SK-N-SH treated with all-trans-retinoic acid at 6 μM for 48 hours (cell line): ENCODE measurements around the gene LRRC10B.

Experiments used
- ATAC-seq: fragments of 200-7000 bp; cut with Tn5 transposase; 3 replicates; pipeline ENCODE4 v1.9.1; 2020; ENCODE audit warnings: mild to moderate bottlenecking, moderate library complexity
- ARNTL ChIP-seq: fragments of 450-650 bp; formaldehyde crosslinking; IDR thresholded peaks from 2 replicates; pipeline ENCODE4 v1.5.0; 2020; ENCODE audit warnings: low read depth, mild to moderate bottlenecking, moderate library complexity, borderline replicate concordance
- BACH2 ChIP-seq: fragments of 250-450 bp; sonication (Bioruptor Pico); IDR thresholded peaks from 2 replicates; pipeline ENCODE4 v1.9.0; 2021; ENCODE audit warnings: mild to moderate bottlenecking, borderline replicate concordance
- CSRNP3 ChIP-seq: fragments of 250-450 bp; sonication (Bioruptor Pico); IDR thresholded peaks from 2 replicates; pipeline ENCODE4 v1.5.1; 2021; ENCODE audit warnings: mild to moderate bottlenecking, moderate library complexity
- GLIS3 ChIP-seq: fragments of 250-450 bp; sonication (Bioruptor Pico); IDR thresholded peaks from 2 replicates; pipeline ENCODE4 v1.5.0; 2020; ENCODE audit warnings: mild to moderate bottlenecking, moderate library complexity
- ISL1 ChIP-seq: fragments of 250-450 bp; sonication (Bioruptor Pico); IDR thresholded peaks from 2 replicates; pipeline ENCODE4 v2.1.2; 2022; ENCODE audit warnings: mild to moderate bottlenecking, moderate library complexity
- OSR1 ChIP-seq: fragments of 250-450 bp; sonication (Bioruptor Pico); IDR thresholded peaks from 2 replicates; pipeline ENCODE4 v1.8.0; 2022; ENCODE audit warnings: moderate library complexity, mild to moderate bottlenecking, inconsistent platforms
- PATZ1 ChIP-seq: fragments of 250-450 bp; sonication (Bioruptor Pico); IDR thresholded peaks from 2 replicates; pipeline ENCODE4 v1.8.0; 2020; ENCODE audit warnings: mild to moderate bottlenecking, moderate library complexity, borderline replicate concordance
- RARB ChIP-seq: fragments of 250-450 bp; sonication (Bioruptor Pico); IDR thresholded peaks from 2 replicates; pipeline ENCODE4 v1.8.0; 2021; ENCODE audit warnings: mild to moderate bottlenecking, moderate library complexity
- SNAI2 ChIP-seq: fragments of 250-450 bp; sonication (Bioruptor Pico); IDR thresholded peaks from 2 replicates; pipeline ENCODE4 v1.5.0; 2020; ENCODE audit warnings: mild to moderate bottlenecking, moderate library complexity
- TCF4 ChIP-seq: fragments of 250-450 bp; sonication (Bioruptor Pico); IDR thresholded peaks from 2 replicates; pipeline ENCODE4 v1.8.0; 2021; ENCODE audit warnings: mild to moderate bottlenecking, moderate library complexity, borderline replicate concordance
- TOX ChIP-seq: fragments of 250-450 bp; sonication (Bioruptor Pico); IDR thresholded peaks from 2 replicates; pipeline ENCODE4 v1.8.0; 2021; ENCODE audit warnings: mild to moderate bottlenecking, moderate library complexity, borderline replicate concordance
- ZC3H10 ChIP-seq: fragments of 250-450 bp; sonication (Bioruptor Pico); IDR thresholded peaks from 2 replicates; pipeline ENCODE4 v1.5.1; 2021; ENCODE audit warnings: mild to moderate bottlenecking, moderate library complexity
- ZFP3 ChIP-seq: fragments of 250-450 bp; sonication (Bioruptor Pico); IDR thresholded peaks from 2 replicates; pipeline ENCODE4 v1.5.0; 2020; ENCODE audit warnings: mild to moderate bottlenecking, moderate library complexity
- ZFP30 ChIP-seq: fragments of 450-650 bp; formaldehyde crosslinking; IDR thresholded peaks from 2 replicates; pipeline ENCODE4 v1.5.0; 2022; ENCODE audit warnings: mild to moderate bottlenecking, moderate library complexity
- ZNF565 ChIP-seq: fragments of 450-650 bp; formaldehyde crosslinking; conservative IDR thresholded peaks from 2 replicates; pipeline ENCODE4 v1.5.0; 2020; ENCODE audit warnings: low read depth, mild to moderate bottlenecking, moderate library complexity
- ZNF70 ChIP-seq: fragments of 450-650 bp; formaldehyde crosslinking; IDR thresholded peaks from 2 replicates; pipeline ENCODE4 v1.5.0; 2020; ENCODE audit warnings: mild to moderate bottlenecking, moderate library complexity
- ZNF8 ChIP-seq: fragments of 450-650 bp; formaldehyde crosslinking; IDR thresholded peaks from 2 replicates; pipeline ENCODE4 v1.5.0; 2020; ENCODE audit warnings: mild to moderate bottlenecking, moderate library complexity
- TF ChIP-seq, protein P1 (sequence below): fragments of 250-450 bp; sonication (Bioruptor Pico); IDR thresholded peaks from 2 replicates; pipeline ENCODE4 v1.5.0; 2020; ENCODE audit warnings: mild to moderate bottlenecking, moderate library complexity
- TF ChIP-seq, protein P2 (sequence below): fragments of 250-450 bp; sonication (Bioruptor Pico); IDR thresholded peaks from 2 replicates; pipeline ENCODE4 v1.8.0; 2021; ENCODE audit warnings: low read depth, mild to moderate bottlenecking, moderate library complexity, borderline replicate concordance
- TF ChIP-seq, protein P3 (sequence below): fragments of 250-450 bp; sonication (Bioruptor Pico); IDR thresholded peaks from 2 replicates; pipeline ENCODE4 v1.5.1; 2020; ENCODE audit warnings: low read depth, mild to moderate bottlenecking, moderate library complexity

Gene LRRC10B

GRCh38 chr11:61481806-61482205, 26.7 kb upstream of the LRRC10B start:
- TF ChIP-seq, protein P1, sequence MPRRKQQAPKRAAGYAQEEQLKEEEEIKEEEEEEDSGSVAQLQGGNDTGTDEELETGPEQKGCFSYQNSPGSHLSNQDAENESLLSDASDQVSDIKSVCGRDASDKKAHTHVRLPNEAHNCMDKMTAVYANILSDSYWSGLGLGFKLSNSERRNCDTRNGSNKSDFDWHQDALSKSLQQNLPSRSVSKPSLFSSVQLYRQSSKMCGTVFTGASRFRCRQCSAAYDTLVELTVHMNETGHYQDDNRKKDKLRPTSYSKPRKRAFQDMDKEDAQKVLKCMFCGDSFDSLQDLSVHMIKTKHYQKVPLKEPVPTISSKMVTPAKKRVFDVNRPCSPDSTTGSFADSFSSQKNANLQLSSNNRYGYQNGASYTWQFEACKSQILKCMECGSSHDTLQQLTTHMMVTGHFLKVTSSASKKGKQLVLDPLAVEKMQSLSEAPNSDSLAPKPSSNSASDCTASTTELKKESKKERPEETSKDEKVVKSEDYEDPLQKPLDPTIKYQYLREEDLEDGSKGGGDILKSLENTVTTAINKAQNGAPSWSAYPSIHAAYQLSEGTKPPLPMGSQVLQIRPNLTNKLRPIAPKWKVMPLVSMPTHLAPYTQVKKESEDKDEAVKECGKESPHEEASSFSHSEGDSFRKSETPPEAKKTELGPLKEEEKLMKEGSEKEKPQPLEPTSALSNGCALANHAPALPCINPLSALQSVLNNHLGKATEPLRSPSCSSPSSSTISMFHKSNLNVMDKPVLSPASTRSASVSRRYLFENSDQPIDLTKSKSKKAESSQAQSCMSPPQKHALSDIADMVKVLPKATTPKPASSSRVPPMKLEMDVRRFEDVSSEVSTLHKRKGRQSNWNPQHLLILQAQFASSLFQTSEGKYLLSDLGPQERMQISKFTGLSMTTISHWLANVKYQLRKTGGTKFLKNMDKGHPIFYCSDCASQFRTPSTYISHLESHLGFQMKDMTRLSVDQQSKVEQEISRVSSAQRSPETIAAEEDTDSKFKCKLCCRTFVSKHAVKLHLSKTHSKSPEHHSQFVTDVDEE (CRISPR knock-in tag): no peak
- TF ChIP-seq TOX (CRISPR knock-in tag) (no peak), GLIS3 (no peak), RARB (no peak), ZNF565 (CRISPR knock-in tag) (no peak), TCF4 (no peak), OSR1 (CRISPR knock-in tag) (no peak)
- TF ChIP-seq, all 23 proteins: peak for 0
- ATAC-seq: no peak

GRCh38 chr11:61482513-61482912, 26.0 kb upstream of the LRRC10B start:
- ATAC-seq: peak; percentile 54
- TF ChIP-seq ARNTL (CRISPR knock-in tag) (no peak), ZFP3 (no peak), RARB (no peak), SNAI2 (CRISPR knock-in tag) (no peak), OSR1 (CRISPR knock-in tag) (no peak), ZNF565 (CRISPR knock-in tag) (no peak), ZFP30 (CRISPR knock-in tag) (no peak), ZNF70 (CRISPR knock-in tag) (no peak)
- TF ChIP-seq, protein P2, sequence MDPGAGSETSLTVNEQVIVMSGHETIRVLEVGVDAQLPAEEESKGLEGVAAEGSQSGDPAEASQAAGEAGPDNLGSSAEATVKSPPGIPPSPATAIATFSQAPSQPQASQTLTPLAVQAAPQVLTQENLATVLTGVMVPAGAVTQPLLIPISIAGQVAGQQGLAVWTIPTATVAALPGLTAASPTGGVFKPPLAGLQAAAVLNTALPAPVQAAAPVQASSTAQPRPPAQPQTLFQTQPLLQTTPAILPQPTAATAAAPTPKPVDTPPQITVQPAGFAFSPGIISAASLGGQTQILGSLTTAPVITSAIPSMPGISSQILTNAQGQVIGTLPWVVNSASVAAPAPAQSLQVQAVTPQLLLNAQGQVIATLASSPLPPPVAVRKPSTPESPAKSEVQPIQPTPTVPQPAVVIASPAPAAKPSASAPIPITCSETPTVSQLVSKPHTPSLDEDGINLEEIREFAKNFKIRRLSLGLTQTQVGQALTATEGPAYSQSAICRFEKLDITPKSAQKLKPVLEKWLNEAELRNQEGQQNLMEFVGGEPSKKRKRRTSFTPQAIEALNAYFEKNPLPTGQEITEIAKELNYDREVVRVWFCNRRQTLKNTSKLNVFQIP (CRISPR knock-in tag): no peak

GRCh38 chr11:61484541-61484940, 24.0 kb upstream of the LRRC10B start:
- ATAC-seq: no peak

GRCh38 chr11:61485080-61485479, 23.5 kb upstream of the LRRC10B start:
- ATAC-seq: no peak
- TF ChIP-seq GLIS3: no peak
- TF ChIP-seq ZFP3: no peak
- TF ChIP-seq CSRNP3 (CRISPR knock-in tag): no peak
- TF ChIP-seq ZFP30 (CRISPR knock-in tag): no peak
- TF ChIP-seq, protein P2 (CRISPR knock-in tag): no peak
- TF ChIP-seq PATZ1: no peak
- no peak for TF ChIP-seq ZC3H10 (CRISPR knock-in tag)
- TF ChIP-seq, protein P3, sequence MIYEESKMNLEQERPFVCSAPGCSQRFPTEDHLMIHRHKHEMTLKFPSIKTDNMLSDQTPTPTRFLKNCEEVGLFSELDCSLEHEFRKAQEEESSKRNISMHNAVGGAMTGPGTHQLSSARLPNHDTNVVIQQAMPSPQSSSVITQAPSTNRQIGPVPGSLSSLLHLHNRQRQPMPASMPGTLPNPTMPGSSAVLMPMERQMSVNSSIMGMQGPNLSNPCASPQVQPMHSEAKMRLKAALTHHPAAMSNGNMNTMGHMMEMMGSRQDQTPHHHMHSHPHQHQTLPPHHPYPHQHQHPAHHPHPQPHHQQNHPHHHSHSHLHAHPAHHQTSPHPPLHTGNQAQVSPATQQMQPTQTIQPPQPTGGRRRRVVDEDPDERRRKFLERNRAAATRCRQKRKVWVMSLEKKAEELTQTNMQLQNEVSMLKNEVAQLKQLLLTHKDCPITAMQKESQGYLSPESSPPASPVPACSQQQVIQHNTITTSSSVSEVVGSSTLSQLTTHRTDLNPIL (CRISPR knock-in tag): no peak
- TF ChIP-seq ARNTL (CRISPR knock-in tag): no peak
- TF ChIP-seq TOX (CRISPR knock-in tag): no peak
- TF ChIP-seq ZNF8 (CRISPR knock-in tag): no peak

More at GRCh38 chr11:61484541-61484940, 24.0 kb upstream of the LRRC10B start:
- no peak for TF ChIP-seq GLIS3
- TF ChIP-seq BACH2 (CRISPR knock-in tag): no peak
- TF ChIP-seq, protein P1 (CRISPR knock-in tag): no peak
- TF ChIP-seq RARB: no peak
- no peak for TF ChIP-seq ISL1 (CRISPR knock-in tag)
- TF ChIP-seq, all 23 proteins: peak for 0
